ENCODE results near the gene CCDC85B.
"Not testable (repeated sequence)": the region's sequence is repeated elsewhere in the genome, so short reads cannot be mapped to it uniquely, and the experiment has no call there.

The CCDC85B gene

DNA sequence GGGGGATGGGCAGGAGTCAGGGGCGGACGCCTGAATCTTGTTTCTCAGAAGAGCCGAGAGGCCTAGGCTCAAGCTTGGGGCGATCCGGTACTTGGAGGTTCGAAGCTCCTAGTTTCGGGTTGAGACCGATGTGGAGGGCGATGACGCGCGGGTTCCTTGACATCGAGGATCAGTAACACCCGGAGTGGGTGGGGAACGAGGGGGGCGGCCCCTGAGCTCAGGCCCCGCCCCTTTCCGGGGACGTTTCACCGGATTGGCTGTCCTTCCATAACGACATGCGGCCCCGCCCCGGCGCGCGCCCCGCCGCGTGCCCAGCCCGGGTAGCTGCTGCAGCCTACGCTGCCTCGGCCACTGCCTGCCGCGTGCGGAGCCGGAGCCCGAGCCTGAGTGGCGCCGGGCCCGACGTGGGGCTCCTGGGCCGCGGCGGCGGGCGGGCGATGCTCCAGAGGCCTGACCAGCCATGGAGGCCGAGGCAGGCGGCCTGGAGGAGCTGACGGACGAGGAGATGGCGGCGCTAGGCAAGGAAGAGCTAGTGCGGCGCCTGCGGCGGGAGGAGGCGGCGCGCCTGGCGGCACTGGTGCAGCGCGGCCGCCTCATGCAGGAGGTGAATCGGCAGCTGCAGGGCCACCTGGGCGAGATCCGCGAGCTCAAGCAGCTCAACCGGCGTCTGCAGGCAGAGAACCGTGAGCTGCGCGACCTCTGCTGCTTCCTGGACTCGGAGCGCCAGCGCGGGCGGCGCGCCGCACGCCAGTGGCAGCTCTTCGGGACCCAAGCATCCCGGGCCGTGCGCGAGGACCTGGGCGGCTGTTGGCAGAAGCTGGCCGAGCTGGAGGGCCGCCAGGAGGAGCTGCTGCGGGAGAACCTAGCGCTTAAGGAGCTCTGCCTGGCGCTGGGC is at the start of gene CCDC85B:
Gene CCDC85B (plus strand): TSS at position 350 of the 895 bp plus-strand sequence. CDS start 111 bp downstream, at position 461.
- H3K4me3 ChIP-seq (ENCODE audit: low read depth, low read length) = peak within 1 kb of the TSS; percentile 78
- TF ChIP-seq, protein P1, sequence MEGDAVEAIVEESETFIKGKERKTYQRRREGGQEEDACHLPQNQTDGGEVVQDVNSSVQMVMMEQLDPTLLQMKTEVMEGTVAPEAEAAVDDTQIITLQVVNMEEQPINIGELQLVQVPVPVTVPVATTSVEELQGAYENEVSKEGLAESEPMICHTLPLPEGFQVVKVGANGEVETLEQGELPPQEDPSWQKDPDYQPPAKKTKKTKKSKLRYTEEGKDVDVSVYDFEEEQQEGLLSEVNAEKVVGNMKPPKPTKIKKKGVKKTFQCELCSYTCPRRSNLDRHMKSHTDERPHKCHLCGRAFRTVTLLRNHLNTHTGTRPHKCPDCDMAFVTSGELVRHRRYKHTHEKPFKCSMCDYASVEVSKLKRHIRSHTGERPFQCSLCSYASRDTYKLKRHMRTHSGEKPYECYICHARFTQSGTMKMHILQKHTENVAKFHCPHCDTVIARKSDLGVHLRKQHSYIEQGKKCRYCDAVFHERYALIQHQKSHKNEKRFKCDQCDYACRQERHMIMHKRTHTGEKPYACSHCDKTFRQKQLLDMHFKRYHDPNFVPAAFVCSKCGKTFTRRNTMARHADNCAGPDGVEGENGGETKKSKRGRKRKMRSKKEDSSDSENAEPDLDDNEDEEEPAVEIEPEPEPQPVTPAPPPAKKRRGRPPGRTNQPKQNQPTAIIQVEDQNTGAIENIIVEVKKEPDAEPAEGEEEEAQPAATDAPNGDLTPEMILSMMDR (IDR thresholded peaks at IDR 0.05; ENCODE audit: low read depth, low read length) = no peak

DNA sequence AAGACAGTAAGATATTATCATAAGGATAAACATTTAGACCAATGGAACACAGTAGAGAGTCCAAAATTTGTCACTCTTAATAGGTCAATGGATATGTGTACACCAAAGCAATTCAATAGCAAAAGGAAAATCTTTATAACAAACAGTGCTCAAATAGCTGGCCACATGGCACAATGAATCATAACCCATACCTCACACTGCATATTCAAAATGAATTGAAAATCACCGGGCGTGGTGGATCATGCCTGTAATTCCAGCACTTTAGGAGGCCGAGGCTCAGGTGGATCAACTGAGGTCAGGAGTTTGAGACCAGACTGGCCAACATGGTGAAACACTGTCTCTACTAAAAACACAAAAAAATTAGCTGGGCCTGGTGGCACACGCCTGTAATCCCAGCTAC is 48.3 kb upstream of the CCDC85B start:
- H3K4me3 ChIP-seq (ENCODE audit: low read depth, low read length) = no peak overlapping the region
- TF ChIP-seq, protein P1 (IDR thresholded peaks at IDR 0.05; ENCODE audit: low read depth, low read length) = no peak

DNA sequence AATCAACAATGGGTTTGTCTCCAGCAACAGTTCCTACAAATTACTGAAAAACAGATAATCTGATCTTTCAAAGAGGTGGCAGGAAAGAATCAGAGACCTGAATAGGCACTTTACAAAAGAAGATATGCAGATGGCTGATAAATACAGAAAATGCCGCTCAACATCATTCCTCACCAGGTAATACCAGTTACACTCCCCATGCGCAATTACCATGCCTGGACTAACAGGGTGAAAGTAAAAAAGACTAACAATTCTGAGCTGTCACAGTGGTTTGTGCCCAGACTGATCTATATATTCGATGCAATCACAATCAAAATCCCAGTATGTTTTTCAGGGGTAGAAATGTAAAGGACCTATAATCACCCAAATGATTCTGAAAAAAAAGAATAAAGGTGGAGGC is 46.7 kb upstream of the CCDC85B start:
- TF ChIP-seq, protein P1 (IDR thresholded peaks at IDR 0.05; ENCODE audit: low read depth, low read length) = no peak

DNA sequence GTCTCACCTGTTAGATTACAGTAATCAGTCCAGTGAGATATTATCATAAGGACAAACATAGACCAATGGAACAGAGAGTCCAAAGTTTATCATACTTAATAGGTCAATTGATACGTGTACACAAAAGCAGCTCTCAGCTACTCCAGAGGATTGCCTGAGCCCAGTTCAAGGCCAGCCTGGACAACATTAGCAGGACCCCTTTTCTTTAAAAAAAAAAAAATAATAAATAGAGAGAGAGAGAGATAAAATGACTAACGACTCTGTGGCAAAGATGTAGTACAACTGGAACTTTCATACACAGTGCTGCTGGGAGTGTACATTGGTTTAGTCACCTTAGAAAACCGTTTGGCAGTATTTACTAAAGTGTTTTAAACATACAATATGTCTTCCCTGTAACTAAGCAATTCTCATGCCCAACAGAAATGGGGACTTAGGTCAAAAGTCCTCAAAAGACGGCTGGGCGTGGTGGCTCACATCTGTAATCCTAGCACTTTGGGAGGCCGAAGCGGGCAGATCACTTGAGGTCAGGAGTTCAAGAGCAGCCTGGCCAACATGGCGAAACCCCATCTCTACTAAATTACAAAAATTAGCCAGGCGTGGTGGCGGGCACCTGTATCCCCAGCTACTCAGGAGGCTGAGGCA is 46.1 kb upstream of the CCDC85B start:
- TF ChIP-seq, protein P1 (IDR thresholded peaks at IDR 0.05; ENCODE audit: low read depth, low read length) = no peak
- no peak overlapping the region for H3K4me3 ChIP-seq (ENCODE audit: low read depth, low read length)

More for the DNA sequence above, 46.7 kb upstream of the CCDC85B start:
- H3K4me3 ChIP-seq (ENCODE audit: low read depth, low read length) = no peak overlapping the region

DNA sequence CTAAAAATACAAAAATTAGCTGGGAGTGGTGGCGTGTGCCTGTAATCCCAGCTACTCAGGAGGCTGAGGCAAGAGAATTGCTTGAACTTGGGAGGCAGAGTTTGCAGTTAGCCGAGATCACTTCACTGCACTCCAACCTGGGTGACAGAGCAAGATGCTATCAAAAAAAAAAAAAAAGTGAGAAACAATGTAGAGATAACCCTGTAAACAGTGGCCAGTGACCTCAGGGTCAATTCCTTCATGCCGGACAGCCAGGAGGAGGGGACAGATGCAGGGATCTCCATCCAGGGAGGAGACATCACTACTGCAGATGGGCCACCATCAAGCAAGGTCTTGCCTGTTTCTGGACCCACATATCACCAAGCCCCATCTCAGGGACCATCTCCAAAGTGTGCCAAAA is 42.7 kb upstream of the CCDC85B start:
- TF ChIP-seq, protein P1 (IDR thresholded peaks at IDR 0.05; ENCODE audit: low read depth, low read length) = no peak
- H3K4me3 ChIP-seq (ENCODE audit: low read depth, low read length) = no peak overlapping the region

DNA sequence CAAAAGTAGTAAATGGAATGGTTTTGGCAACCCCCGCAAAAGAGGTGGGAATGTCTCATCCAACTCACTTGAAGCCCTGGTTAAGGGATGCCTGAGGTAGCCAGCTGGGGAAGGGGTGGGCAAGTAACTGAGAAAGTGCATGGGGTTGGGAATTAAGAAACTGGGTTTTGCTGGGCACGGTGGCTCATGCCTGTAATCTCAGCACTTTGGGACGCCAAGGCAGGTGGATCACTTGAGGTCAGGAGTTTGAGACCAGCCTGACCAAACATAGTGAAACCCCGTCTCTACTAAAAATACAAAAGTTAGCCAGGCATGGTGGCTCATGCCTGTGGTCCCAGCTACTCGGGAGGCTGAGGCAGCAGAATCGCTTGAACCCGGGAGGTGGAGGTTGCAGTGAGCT is 41.8 kb upstream of the CCDC85B start:
- not testable (repeated sequence) for H3K4me3 ChIP-seq (ENCODE audit: low read depth, low read length)

DNA sequence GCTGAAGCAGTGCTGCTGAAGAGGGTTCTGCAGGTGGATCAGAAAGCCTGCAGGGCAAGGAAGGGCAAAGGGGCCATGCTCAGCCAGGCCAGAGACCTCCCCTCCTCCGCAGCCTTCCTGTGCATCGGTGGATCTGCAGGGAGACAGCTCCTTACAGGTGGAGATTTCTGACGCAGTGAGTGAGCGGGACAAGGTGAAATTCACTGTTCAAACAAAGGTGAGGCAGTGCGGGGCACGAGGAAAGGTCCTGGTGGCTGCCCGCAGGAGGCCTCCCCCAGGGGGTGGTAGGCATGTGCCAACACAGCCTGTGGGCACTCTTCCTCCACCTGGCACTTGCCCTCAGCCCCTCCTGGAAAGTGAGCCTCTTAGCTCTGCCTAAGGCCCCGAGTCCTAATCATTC is 41.1 kb upstream of the CCDC85B start:
- H3K4me3 ChIP-seq (ENCODE audit: low read depth, low read length) = no peak overlapping the region
- TF ChIP-seq, protein P1 (IDR thresholded peaks at IDR 0.05; ENCODE audit: low read depth, low read length) = no peak
